Cortex of kidney (tissue), 1 donor: ENCODE data around the gene VASH2.

Experiments used
- DNase-seq: peaks from one replicate; lab custom pipeline; 2025; lab: John Stamatoyannopoulos, UW

The VASH2 gene

GRCh38 chr1:213035573-213035972 lies 85.2 kb downstream of the VASH2 start:
- no peak for DNase-seq
